HL-60/S4 treated with retinoic acid at 250 ng/mL for 4 days and 3 days (cell line): ENCODE data around the gene CNPY1.

ENCODE experiments used
- in situ Hi-C: fragments of 300-500 bp; cut with MboI; formaldehyde crosslinking; loops from 2 replicates; pipeline ENCODE4 v1.7.0; 2022; ENCODE audit warnings: low sequenced_read_pairs

The CNPY1 gene

DNA sequence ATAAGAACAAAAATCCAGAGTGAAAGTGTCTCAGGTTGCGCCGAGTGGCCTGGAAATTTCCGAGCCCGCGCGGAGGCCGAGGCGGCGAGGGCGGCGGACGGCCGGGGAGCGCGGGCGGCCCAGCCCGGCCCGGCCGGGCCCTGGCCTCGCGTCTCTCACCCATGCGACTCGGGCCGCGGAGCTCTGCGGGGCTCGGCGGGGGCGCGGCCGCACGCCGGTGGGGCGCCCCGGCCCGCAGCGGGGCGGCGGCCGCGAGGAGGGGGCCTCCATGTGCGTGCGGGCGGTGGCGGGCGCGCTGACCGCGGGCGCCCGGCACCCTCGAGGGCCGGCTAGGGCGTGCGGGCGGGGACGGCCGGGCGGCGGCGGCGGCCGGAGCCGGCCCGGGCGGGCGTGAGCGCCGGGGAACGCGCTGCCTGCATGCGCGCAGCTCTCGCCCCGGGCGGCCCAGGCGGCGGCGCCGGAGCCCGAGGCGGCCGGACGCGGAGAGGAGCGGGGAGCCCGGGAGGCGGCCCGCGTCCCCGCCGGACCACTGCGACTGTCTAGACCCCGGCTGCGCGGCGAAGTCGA is 88.7 kb downstream of the CNPY1 start:
- in situ Hi-C loops: no loop called here

DNA sequence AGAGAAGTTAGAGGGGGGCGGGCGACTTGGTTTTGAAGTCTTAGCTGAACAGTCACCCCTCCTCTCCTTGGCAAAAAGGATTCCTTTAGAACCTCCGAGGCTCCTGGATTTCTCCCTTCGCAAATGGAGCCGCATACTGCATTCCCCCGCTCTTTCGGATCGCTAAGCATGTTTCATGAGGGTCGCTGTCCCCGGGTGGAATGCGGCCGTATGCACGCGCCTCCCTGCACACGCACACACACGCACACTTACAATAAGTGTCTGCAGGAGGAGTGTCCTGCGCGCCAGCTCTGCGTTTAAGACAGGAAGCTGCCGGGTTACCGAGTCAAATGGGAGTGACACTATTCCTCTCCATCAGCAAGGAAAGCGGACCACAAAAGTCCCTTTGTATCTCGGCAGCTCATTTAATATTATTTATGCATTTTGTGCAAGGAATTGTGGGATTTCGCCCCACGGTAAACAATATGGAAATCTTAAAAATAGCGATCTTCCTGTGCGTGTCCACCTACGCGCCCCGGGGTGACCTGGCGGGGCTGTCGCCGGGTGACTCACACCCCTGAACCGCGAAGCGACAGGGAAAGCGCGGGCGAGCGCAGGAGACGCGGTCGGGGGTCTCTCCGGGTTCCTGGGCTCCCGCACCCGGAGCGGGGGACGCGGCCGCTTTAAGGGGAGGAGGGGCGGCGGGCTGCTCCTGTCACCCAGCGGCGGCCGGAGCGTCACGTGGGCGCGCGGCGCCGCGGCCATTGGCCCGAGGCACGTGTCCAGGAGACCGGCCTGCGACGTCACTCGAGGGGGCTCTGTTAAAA is 89.4 kb downstream of the CNPY1 start:
- in situ Hi-C loops: no loop called here

- in situ Hi-C loops: no loop called here
These were observed 90.3 kb downstream of the CNPY1 start for GRCh38 chr7:155455776-155456737.

DNA sequence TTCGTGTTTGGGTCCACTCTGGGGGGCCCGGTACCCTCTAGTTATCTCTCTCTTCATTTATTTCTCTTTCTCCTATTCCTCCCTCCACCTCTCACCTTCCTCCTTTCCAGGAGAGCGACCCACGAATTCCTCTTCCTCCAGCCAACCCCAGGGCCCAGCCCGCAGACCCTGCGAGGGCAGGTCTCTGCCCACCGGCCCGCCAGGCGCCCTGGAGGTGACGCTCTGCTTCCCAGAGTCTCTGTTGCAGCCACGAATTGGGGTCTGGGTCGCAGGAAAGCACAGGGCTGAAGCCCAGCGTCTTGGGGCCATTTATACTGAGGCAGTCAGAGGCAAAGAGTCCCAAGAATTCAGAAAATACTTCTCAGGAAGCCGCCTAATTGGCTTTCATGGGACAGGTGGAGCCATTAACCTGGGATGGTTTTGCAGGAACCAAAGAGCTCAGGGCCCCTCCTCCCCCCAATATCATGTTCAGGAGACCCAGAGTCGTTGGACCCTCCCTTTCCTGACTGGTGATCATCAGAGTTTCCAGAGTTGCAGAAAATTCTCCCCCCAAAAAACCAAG is 91.1 kb downstream of the CNPY1 start:
- in situ Hi-C loops: no loop called here

GRCh38 chr7:155454183-155455112 is 91.9 kb downstream of the CNPY1 start:
- in situ Hi-C loops: no loop called here

- in situ Hi-C loops: no loop called here
These were observed 92.8 kb downstream of the CNPY1 start for GRCh38 chr7:155453296-155454182.

GRCh38 chr7:155452505-155453295 is 93.7 kb downstream of the CNPY1 start:
- in situ Hi-C loops: no loop called here

DNA sequence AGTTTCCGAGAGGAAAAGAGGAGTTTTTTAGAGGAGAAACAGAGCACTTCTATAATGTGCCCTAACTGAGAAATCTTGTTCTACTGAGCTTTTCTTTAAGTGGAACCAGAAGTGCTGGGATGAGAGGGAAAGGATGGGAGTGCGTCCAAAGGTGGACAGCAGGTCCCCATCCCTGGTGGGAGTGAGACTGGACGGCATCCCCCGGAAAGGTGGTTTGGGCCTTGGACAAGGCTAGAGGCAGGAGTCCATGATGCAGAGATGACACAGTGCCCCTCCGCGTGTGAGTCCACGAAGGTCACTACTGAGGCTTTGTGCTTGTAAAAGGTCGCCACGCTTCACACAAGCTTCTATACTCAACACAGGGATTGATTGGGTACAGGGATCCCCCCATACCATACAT is 94.5 kb downstream of the CNPY1 start:
- in situ Hi-C loops: no loop called here
